Measurements from ENCODE around the gene GPHN. TPM values are rescaled to one million over a fixed set of nuclear protein-coding genes. Genes with fewer than 3 reads are reported as not detected.
A peak's percentile ranks its signal among the peaks of the same experiment; 100 is the strongest.

GPHN gene
- total RNA-seq, 2 experiments from 2014 or later, result 10.0 to 10.7 TPM

DNA sequence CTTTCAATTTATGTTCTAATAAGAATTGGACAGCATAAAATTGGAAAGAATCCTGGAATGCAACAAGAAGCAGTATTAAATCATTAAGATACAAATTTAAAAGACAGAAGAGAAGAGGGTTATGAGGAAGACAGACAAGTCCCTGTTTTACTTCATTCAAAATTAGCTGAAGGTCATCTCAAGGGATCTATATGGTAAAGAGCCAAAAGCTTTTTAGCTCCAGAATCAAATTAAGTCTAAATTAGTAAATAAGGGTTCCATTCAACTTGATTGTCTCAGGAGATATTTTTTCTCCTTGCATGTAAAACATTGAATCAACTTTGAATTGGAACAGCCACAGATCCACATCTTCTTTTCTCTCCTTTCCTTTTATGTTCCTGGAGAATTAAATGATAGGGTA is 14.2 kb upstream of the GPHN start:
- intact Hi-C loops (cut with DNase I, micrococcal nuclease), result loop anchor here (2.0 to 10.0 kb wide), 4 partner anchors 71 to 791 kb away; no protein-coding TSS in a partner anchor
- H3K4me1 ChIP-seq (ENCODE audit: insufficient read depth, low read length), result no peaks in the 10 kb centered on the region
- Mint-ChIP-seq H3K27ac (no peak overlapping the region), H3K9me3 (no peaks in the 10 kb centered on the region), H3K4me1 (ENCODE audit: low read depth) (peaks cover 24% of the 10 kb centered on the region), H3K27me3 (no peaks in the 10 kb centered on the region), H3K36me3 (ENCODE audit: low read depth) (no peaks in the 10 kb centered on the region), H3K4me3 (no peak overlapping the region)
- CTCF ChIA-PET, result no interaction called here
- DNase-seq, result no peak
- no peaks in the 10 kb centered on the region for H3K27me3 ChIP-seq (ENCODE audit: control insufficient read depth in 1 of 2, insufficient read depth in 2 of 2, low read length in 2 of 2)
- no peak overlapping the region for H3K27ac ChIP-seq (ENCODE audit: low read depth in 1 of 2, low read length in 2 of 2)
- POLR2A ChIA-PET, result no interaction called here
- H3K36me3 ChIP-seq (ENCODE audit: insufficient read depth, low read length), result no peaks in the 10 kb centered on the region
- no peak overlapping the region for H3K4me3 ChIP-seq (ENCODE audit: low read length)
- H3K9me3 ChIP-seq (ENCODE audit: control insufficient read depth in 1 of 2, insufficient read depth in 1 of 2, low read length in 2 of 2), result no peaks in the 10 kb centered on the region
- ATAC-seq (ENCODE audit: poor library complexity), result no peak
- TF ChIP-seq, protein P1, sequence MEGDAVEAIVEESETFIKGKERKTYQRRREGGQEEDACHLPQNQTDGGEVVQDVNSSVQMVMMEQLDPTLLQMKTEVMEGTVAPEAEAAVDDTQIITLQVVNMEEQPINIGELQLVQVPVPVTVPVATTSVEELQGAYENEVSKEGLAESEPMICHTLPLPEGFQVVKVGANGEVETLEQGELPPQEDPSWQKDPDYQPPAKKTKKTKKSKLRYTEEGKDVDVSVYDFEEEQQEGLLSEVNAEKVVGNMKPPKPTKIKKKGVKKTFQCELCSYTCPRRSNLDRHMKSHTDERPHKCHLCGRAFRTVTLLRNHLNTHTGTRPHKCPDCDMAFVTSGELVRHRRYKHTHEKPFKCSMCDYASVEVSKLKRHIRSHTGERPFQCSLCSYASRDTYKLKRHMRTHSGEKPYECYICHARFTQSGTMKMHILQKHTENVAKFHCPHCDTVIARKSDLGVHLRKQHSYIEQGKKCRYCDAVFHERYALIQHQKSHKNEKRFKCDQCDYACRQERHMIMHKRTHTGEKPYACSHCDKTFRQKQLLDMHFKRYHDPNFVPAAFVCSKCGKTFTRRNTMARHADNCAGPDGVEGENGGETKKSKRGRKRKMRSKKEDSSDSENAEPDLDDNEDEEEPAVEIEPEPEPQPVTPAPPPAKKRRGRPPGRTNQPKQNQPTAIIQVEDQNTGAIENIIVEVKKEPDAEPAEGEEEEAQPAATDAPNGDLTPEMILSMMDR (IDR thresholded peaks at IDR 0.05), result no peak

DNA sequence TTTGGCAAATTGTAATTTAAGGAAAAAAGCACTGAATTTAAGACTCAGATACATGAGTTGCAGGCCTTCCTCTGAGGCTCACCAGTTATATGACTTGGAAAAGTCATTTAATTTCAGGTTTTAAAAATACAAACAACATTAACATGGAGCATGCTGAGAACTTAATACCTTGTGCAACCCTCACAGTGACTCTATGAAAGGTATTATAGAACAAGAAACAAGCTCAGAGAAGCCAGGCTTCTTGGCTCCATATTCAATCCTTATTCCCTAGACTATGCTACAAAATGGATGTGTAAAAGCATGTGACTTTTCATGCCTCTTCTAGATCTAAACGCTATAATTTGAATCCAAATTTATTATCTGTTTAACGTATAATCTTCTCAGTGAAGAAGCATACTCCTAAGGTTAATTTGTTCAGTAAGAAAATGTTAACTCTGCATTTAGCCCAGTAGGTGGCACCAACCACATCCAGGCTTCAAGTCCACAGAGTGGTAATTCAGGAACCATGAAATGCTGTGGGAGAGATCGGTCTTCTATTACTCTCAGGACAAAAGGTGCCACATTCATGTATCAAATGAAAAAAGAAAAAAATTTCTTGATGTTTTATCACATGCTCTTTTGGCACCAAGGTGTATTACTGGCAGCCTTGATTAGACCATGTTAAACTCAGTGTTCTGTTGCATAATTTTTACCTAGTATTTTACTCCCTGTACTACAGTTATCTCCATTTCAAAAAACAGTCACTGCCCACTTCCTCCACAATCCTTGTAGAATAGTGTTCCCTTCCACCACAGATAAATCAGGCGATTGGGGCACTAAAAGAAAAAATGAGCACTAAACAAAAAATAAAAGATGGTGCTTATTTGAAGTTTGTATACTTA is 12.5 kb upstream of the GPHN start:
- no peaks in the 10 kb centered on the region for H3K27me3 Mint-ChIP-seq
- ATAC-seq (ENCODE audit: poor library complexity) (peak; percentile 62), DNase-seq (peak in 9 of 14 experiments; percentile 5 to 74 (median 30))
- Histone ChIP-seq H3K27ac (ENCODE audit: low read depth in 1 of 2, low read length in 2 of 2) (no peak overlapping the region), H3K27me3 (ENCODE audit: control insufficient read depth in 1 of 2, insufficient read depth in 2 of 2, low read length in 2 of 2) (no peaks in the 10 kb centered on the region), H3K4me1 (ENCODE audit: insufficient read depth, low read length) (no peaks in the 10 kb centered on the region), H3K36me3 (ENCODE audit: insufficient read depth, low read length) (no peaks in the 10 kb centered on the region), H3K4me3 (ENCODE audit: low read length) (no peak overlapping the region), H3K9me3 (ENCODE audit: control insufficient read depth in 1 of 2, insufficient read depth in 1 of 2, low read length in 2 of 2) (no peaks in the 10 kb centered on the region)
- POLR2A ChIA-PET, result no interaction called here
- intact Hi-C loops (cut with DNase I, micrococcal nuclease), result loop anchor here (1.0 to 10.0 kb wide), 8 partner anchors 57 to 789 kb away; no protein-coding TSS in a partner anchor
- H3K4me3 Mint-ChIP-seq, result peak overlapping the region; percentile 5
- no peaks in the 10 kb centered on the region for H3K36me3 Mint-ChIP-seq (ENCODE audit: low read depth)
- CTCF ChIA-PET, result no interaction called here
- H3K27ac Mint-ChIP-seq, result no peak overlapping the region
- TF ChIP-seq, protein P1 (IDR thresholded peaks at IDR 0.05), result peak; percentile 87
- H3K9me3 Mint-ChIP-seq, result no peaks in the 10 kb centered on the region
- H3K4me1 Mint-ChIP-seq (ENCODE audit: low read depth), result peaks cover 24% of the 10 kb centered on the region

DNA sequence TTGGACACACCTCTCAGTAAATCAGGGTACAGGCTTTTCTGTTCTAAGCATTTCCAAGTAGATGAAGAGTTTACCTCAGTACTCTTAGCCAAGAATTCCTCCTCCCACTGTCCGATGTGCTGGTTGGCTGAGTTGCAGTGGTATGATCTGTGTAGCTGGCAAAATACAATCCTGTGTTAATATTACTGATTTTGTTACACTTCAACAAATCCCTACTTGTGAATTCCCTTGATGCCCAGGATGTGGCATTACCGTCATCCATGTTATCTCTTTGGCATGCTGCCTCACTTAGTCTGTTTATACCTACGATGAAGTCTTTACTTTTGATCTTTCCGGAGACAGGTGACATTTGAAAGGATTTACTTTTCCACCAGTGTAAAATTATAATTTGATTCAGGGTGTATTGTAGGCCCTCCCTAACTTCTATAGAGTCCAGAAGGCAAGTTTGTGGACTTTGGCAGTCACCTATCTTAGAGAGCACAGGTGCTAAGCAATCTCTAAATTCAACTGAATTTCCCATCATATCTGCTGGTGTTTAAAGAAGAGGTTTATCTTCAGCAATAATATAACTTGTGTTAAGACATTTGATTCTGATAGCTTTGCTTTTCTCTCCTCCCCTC is 11.6 kb upstream of the GPHN start:
- CTCF ChIA-PET, result no interaction called here
- H3K27me3 Mint-ChIP-seq, result no peaks in the 10 kb centered on the region
- DNase-seq, result no peak

More for the DNA sequence above, 11.6 kb upstream of the GPHN start:
- no peak for ATAC-seq (ENCODE audit: poor library complexity)
- no peaks in the 10 kb centered on the region for H3K27me3 ChIP-seq (ENCODE audit: control insufficient read depth in 1 of 2, insufficient read depth in 2 of 2, low read length in 2 of 2)
- H3K36me3 Mint-ChIP-seq (ENCODE audit: low read depth), result no peaks in the 10 kb centered on the region
- peak overlapping the region; percentile 12 for H3K27ac Mint-ChIP-seq
- POLR2A ChIA-PET, result interaction anchor here (1.0 to 1.7 kb wide), 2 partner anchors 11 to 789 kb away, joined by 4 to 5 read pairs; partner anchors contain the start of gene GPHN
- H3K36me3 ChIP-seq (ENCODE audit: insufficient read depth, low read length), result no peaks in the 10 kb centered on the region
- H3K9me3 ChIP-seq (ENCODE audit: control insufficient read depth in 1 of 2, insufficient read depth in 1 of 2, low read length in 2 of 2), result no peaks in the 10 kb centered on the region
- H3K4me3 Mint-ChIP-seq, result no peak overlapping the region
- TF ChIP-seq, protein P1 (IDR thresholded peaks at IDR 0.05), result no peak
- intact Hi-C loops (cut with DNase I, micrococcal nuclease), result loop anchor here (5.0 to 10.0 kb wide), 6 partner anchors 56 to 621 kb away; no protein-coding TSS in a partner anchor
- no peak overlapping the region for H3K4me3 ChIP-seq (ENCODE audit: low read length)
- no peaks in the 10 kb centered on the region for H3K9me3 Mint-ChIP-seq
- H3K4me1 Mint-ChIP-seq (ENCODE audit: low read depth), result peaks cover 24% of the 10 kb centered on the region
- no peak overlapping the region for H3K27ac ChIP-seq (ENCODE audit: low read depth in 1 of 2, low read length in 2 of 2)
- no peaks in the 10 kb centered on the region for H3K4me1 ChIP-seq (ENCODE audit: insufficient read depth, low read length)
